Chondrocyte (in vitro differentiated cells): ENCODE results near the gene FHIT. TPM values are rescaled to one million over a fixed set of nuclear protein-coding genes. Genes with fewer than 3 reads are reported as not detected.

Source experiments
- DNase-seq: peaks from one replicate; pipeline ENCODE4 v3.0.0; 2021; ENCODE audit warnings: mixed read lengths, low spot score
- H3K27ac Mint-ChIP-seq: one replicate; pipeline ENCODE4 v1.8.0; 2021; ENCODE audit warnings: mild to moderate bottlenecking, moderate library complexity, mixed read lengths; ENCODE audit not compliant: unreplicated experiment
- H3K27me3 Mint-ChIP-seq: 2 replicates; pipeline ENCODE4 v1.8.0; 2021; ENCODE audit warnings: low read depth, mixed read lengths
- H3K36me3 Mint-ChIP-seq: 2 replicates; pipeline ENCODE4 v1.8.0; 2021; ENCODE audit warnings: low read depth, mixed read lengths
- H3K4me1 Mint-ChIP-seq: 2 replicates; pipeline ENCODE4 v1.8.0; 2021; ENCODE audit warnings: low read depth, mild to moderate bottlenecking, mixed read lengths
- H3K4me3 Mint-ChIP-seq: one replicate; pipeline ENCODE4 v1.8.0; 2021; ENCODE audit warnings: mild to moderate bottlenecking, moderate library complexity, mixed read lengths; ENCODE audit not compliant: unreplicated experiment
- H3K9me3 Mint-ChIP-seq: 2 replicates; pipeline ENCODE4 v1.8.0; 2021; ENCODE audit warnings: low read depth, mixed read lengths
- total RNA-seq: library from RNA; stranded (reverse); gene quantifications from 3 replicates; pipeline ENCODE4 v1.2.1, GENCODE V29; 2021
- TF ChIP-seq, protein P1 (sequence below): fragments of 200-600 bp; sonication (generic); IDR thresholded peaks from 2 replicates; pipeline ENCODE4 v1.5.0; 2021; ENCODE audit warnings: antibody characterized with exemption, mild to moderate bottlenecking, moderate library complexity

FHIT gene
- total RNA-seq, 1 donor from 2014 or later = 3.8 TPM

DNA sequence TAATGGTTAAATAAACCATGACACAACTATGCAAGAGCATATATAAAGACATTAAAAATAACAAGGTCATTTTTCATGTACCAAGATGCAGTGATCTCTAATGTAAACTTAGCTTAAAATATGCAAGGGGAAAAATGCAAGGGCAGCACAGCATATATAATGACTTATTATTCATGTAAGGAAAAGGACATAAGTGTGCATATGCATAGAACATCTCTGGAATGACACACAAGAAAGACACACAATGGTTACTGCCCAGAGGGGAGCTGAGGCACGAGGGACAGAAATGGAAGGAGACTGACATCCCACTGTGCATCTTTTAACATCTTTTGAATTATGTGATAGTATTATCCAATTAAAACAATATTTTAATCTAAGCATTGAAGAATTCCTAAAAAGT, 79.0 kb downstream of the FHIT start:
- H3K4me1 Mint-ChIP-seq = peaks cover 7% of the 10 kb centered on the region
- H3K27me3 Mint-ChIP-seq = no peaks in the 10 kb centered on the region
- no peaks in the 10 kb centered on the region for H3K36me3 Mint-ChIP-seq
- no peak for DNase-seq
- TF ChIP-seq, protein P1, sequence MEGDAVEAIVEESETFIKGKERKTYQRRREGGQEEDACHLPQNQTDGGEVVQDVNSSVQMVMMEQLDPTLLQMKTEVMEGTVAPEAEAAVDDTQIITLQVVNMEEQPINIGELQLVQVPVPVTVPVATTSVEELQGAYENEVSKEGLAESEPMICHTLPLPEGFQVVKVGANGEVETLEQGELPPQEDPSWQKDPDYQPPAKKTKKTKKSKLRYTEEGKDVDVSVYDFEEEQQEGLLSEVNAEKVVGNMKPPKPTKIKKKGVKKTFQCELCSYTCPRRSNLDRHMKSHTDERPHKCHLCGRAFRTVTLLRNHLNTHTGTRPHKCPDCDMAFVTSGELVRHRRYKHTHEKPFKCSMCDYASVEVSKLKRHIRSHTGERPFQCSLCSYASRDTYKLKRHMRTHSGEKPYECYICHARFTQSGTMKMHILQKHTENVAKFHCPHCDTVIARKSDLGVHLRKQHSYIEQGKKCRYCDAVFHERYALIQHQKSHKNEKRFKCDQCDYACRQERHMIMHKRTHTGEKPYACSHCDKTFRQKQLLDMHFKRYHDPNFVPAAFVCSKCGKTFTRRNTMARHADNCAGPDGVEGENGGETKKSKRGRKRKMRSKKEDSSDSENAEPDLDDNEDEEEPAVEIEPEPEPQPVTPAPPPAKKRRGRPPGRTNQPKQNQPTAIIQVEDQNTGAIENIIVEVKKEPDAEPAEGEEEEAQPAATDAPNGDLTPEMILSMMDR = no peak
- no peaks in the 10 kb centered on the region for H3K9me3 Mint-ChIP-seq
- H3K4me3 Mint-ChIP-seq = no peak overlapping the region
- no peak overlapping the region for H3K27ac Mint-ChIP-seq

DNA sequence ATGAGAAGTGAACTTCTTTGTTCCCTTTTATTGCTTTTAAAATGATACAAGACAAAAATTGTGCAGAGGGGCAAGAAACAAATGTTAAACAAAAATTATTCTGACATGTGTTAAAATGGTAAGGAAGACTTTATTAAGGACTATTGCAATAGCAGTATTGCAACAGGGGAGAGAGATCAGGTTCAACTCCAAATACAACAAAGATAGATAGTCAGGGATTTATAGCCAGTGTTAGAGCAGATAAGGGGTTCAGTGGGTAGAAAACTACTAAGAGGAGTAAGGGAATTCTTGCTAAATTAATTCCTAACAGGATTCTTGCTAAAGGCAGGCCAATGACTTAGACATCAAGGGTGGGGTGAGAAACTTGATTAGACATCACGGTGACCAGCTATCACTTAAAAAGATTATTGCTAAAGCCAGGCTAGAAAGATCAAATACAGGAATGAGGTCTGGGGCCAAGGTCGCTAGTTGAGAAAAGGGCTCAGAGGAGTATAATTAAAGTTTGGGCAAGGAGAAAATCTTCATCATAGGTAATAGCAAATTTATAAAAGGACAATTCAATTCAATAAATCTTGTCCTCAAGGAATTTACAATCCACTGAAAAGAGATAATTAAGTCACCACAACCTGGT, 81.5 kb downstream of the FHIT start:
- H3K4me1 Mint-ChIP-seq = peaks cover 7% of the 10 kb centered on the region
- TF ChIP-seq, protein P1 = no peak
- no peak overlapping the region for H3K4me3 Mint-ChIP-seq
- peaks cover 8% of the 10 kb centered on the region for H3K9me3 Mint-ChIP-seq
- DNase-seq = no peak
- H3K36me3 Mint-ChIP-seq = no peaks in the 10 kb centered on the region
- H3K27me3 Mint-ChIP-seq = no peaks in the 10 kb centered on the region
- H3K27ac Mint-ChIP-seq = no peak overlapping the region

DNA sequence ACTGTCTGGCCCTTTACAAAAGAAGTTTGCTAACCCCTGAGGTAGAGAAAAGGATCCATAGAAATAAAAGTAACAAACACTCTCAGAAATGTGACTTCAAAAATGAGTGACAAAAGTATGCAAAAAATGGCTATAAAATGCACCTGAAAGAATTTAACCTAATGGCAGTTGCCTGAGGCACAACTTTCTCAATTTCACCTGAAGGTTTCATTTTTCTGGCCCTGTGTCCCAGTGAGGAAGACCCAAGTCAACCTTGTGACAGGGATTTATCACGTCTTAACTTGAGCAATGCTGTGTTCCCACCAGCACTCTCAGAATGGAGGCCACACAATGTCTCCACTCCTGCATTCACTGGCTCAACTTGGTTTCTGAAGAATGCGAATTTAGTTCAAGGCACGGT, 83.0 kb downstream of the FHIT start:
- DNase-seq = no peak
- no peak overlapping the region for H3K27ac Mint-ChIP-seq
- H3K4me1 Mint-ChIP-seq = peaks cover 2% of the 10 kb centered on the region
- TF ChIP-seq, protein P1 = no peak
- no peak overlapping the region for H3K4me3 Mint-ChIP-seq
- H3K27me3 Mint-ChIP-seq = no peaks in the 10 kb centered on the region
- H3K36me3 Mint-ChIP-seq = no peaks in the 10 kb centered on the region
- peaks cover 13% of the 10 kb centered on the region for H3K9me3 Mint-ChIP-seq

DNA sequence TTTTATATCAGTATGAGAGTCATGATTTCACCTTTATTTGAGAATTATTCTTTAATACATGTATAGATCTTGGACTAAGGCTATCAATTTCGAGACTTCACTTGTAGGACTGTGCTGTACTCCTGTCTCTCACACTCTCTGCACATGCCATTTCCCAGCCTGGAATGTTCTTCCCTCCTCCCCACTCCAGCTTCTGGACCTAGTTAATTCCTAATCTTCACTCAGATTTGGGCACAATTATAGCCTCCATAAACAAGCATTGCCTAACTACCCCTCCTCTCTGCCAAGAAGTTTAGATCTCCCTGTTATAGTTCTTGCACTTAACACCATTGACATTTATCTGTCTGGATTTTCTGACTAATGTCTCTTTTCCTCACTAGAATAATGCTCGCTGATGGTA, 88.3 kb downstream of the FHIT start:
- H3K27ac Mint-ChIP-seq = no peak overlapping the region
- TF ChIP-seq, protein P1 = no peak
- H3K4me3 Mint-ChIP-seq = no peak overlapping the region
- H3K27me3 Mint-ChIP-seq = no peaks in the 10 kb centered on the region
- no peak for DNase-seq
- H3K9me3 Mint-ChIP-seq = peaks cover 16% of the 10 kb centered on the region
- no peaks in the 10 kb centered on the region for H3K4me1 Mint-ChIP-seq
- H3K36me3 Mint-ChIP-seq = no peaks in the 10 kb centered on the region

DNA sequence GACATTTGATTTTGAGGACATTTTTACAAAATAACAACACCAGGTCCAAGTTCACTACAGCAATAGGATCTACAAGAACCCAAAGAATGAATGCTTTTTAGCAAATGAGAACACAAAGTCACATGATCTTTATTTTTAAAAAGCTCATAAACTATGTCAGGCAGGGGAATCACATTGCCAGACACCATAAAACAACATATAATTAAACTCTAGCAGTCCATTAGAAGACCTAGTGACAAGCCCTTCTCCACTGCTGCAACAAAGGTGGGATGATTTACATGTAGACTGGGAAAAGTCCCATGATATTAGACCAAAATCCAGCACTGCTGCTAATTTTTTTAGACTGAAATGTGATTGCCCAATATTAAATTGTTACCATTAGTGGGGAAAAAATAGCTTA, 92.6 kb downstream of the FHIT start:
- peaks cover 4% of the 10 kb centered on the region for H3K27me3 Mint-ChIP-seq
- no peaks in the 10 kb centered on the region for H3K4me1 Mint-ChIP-seq
- no peak overlapping the region for H3K4me3 Mint-ChIP-seq
- no peak for DNase-seq
- peaks cover 3% of the 10 kb centered on the region for H3K9me3 Mint-ChIP-seq
- no peak overlapping the region for H3K27ac Mint-ChIP-seq
- TF ChIP-seq, protein P1 = no peak
- H3K36me3 Mint-ChIP-seq = no peaks in the 10 kb centered on the region
